ENCODE data around the gene RUNX3. TPM values are rescaled to one million over a fixed set of nuclear protein-coding genes. Genes with fewer than 3 reads are reported as not detected.

The RUNX3 gene
- polyA plus RNA-seq, 3 donors = 4.4 to 27.9 (median 6.7) TPM

DNA sequence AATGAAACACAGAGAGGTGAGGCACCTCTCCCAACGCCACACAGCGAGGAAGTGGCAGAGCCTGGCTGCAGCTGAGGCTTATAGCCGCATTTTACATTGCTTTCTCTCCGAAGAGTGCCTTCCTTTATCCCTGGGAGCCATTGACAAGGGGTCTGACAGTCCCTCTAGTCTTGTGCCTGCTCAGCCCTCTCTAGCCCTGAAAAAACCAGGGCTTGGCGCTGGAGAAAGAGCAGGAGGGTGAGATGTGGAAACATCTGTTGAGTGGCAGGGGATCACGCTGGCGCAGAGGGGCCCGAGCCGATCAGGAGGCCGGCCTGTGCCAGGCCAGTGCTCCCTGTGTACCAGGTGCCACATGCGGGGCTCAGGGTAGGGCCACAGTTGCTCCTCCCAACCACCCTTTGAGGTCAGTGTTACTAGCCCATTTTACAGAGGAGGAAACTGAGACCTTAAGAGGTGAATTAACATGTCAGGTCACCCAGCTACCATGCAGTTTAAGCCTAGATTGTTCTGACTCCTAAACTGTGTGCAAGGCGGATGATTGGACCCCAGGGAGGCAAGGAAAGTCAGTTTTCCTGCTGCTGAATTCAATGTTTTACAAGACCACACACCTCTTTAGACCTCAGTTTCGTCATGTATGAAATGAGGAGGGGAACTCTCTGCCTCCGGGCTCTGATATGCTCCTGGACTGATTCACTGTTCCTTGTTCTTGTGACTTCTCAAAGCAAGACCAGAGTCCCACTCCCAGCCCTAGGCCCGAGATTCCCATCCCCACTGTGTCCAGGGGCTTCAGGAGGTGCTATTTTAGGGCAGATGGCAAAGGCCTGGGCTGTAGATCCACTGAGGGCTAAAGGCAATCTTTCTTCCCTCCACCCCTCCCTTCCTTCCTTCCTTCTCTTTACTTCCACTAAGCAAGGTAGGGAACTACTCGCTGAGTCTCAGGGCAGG, 28.0 kb upstream of the RUNX3 start:
- Mint-ChIP-seq H3K27ac (peak overlapping the region in 5 of 7 donors; percentile 18 to 76 (median 73)), H3K4me3 (no peak overlapping the region), H3K9me3 (peaks cover 0 to 2% (median 0%) of the 10 kb centered on the region in 7 donors), H3K36me3 (peaks cover 0 to 7% of the 10 kb centered on the region in 2 donors), H3K4me1 (peaks cover 47% of the 10 kb centered on the region), H3K27me3 (ENCODE audit: low read depth in 3 of 3) (peaks cover 3 to 12% (median 6%) of the 10 kb centered on the region in 3 donors)
- no peak overlapping the region for H3K4me2 ChIP-seq (replicated peaks; ENCODE audit: extremely low read depth, low read length, poor library complexity, severe bottlenecking)
- no peak overlapping the region for H3K9ac ChIP-seq (ENCODE audit: insufficient read depth, low read length, poor library complexity, severe bottlenecking)
- intact Hi-C loops (cut with micrococcal nuclease) = no loop called here
- peak in 1 of 3 donors; percentile 23 for DNase-seq
- H3K27ac ChIP-seq (ENCODE audit: low read depth in 1 of 2, low read length in 2 of 2) = no peak overlapping the region
- no peaks in the 10 kb centered on the region for H3K79me2 ChIP-seq (ENCODE audit: insufficient read depth, low read length)
- no peaks in the 10 kb centered on the region for H4K20me1 ChIP-seq (ENCODE audit: insufficient read depth, low read length)
- no peaks in the 10 kb centered on the region for H3K9me3 ChIP-seq (replicated peaks in 1 of 2; ENCODE audit: control insufficient read depth in 1 of 2, insufficient read depth in 1 of 2, low read length in 2 of 2)
- H2AFZ ChIP-seq (ENCODE audit: insufficient read depth, low read depth, low read length, poor library complexity, severe bottlenecking) = no peak overlapping the region
- 96% methylated on average over 11 of the region's 16 CpGs for WGBS (ENCODE audit: insufficient coverage)
- TF ChIP-seq, protein P1, sequence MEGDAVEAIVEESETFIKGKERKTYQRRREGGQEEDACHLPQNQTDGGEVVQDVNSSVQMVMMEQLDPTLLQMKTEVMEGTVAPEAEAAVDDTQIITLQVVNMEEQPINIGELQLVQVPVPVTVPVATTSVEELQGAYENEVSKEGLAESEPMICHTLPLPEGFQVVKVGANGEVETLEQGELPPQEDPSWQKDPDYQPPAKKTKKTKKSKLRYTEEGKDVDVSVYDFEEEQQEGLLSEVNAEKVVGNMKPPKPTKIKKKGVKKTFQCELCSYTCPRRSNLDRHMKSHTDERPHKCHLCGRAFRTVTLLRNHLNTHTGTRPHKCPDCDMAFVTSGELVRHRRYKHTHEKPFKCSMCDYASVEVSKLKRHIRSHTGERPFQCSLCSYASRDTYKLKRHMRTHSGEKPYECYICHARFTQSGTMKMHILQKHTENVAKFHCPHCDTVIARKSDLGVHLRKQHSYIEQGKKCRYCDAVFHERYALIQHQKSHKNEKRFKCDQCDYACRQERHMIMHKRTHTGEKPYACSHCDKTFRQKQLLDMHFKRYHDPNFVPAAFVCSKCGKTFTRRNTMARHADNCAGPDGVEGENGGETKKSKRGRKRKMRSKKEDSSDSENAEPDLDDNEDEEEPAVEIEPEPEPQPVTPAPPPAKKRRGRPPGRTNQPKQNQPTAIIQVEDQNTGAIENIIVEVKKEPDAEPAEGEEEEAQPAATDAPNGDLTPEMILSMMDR (IDR thresholded peaks at IDR 0.05) = no peak
- H3K4me3 ChIP-seq (replicated peaks in 1 of 3; ENCODE audit: low read depth in 2 of 3, low read length in 3 of 3) = no peak overlapping the region
- no peaks in the 10 kb centered on the region for H3K36me3 ChIP-seq (replicated peaks in 1 of 2; ENCODE audit: control insufficient read depth in 1 of 2, insufficient read depth in 2 of 2, low read length in 2 of 2)
- H3K27me3 ChIP-seq (ENCODE audit: control insufficient read depth in 2 of 2, insufficient read depth in 2 of 2, low read length in 2 of 2) = no peaks in the 10 kb centered on the region
- H3K4me1 ChIP-seq (ENCODE audit: control insufficient read depth in 1 of 2, insufficient read depth in 2 of 2, low read length in 2 of 2) = peaks cover 45 to 48% of the 10 kb centered on the region in 2 donors

DNA sequence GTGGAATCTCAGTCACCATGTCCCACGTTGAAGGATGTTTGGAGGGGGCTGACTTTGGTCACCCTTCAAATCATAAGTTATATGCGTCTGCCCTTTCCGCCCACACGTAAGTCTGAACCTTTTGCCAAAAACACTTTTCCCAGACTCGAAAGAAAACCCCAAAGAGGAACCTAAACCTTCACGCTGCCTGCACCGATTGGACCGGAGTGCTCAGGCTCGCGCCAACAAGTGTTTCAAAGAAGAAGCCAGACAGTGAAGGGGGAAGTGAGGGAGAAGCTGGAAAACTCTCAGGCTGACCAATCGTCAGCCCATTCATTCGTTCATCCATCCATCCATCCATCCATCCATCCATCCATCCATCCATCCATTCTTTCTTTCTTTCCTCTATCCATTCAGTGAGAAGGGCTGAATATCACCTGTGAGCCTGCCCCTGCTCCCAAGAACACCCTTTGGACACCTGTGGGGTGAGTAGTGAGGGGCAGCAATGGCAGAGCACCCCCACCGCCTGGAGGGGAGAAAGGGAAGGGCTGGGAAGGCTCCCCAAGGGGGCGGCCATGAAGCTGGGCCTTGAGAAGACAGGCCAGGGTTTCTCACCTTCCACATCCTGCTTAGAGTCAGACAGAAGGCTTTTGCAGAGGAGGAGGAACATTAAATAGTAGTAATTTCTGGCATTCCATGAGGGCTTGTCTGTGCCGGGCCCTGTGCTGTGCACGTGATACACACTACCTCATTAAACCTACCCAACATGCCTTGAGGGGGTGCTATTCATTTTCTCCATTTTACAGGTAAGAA, 27.1 kb upstream of the RUNX3 start:
- TF ChIP-seq, protein P1 (IDR thresholded peaks at IDR 0.05) = no peak
- no peaks in the 10 kb centered on the region for H3K79me2 ChIP-seq (ENCODE audit: insufficient read depth, low read length)
- peaks cover 0 to 7% of the 10 kb centered on the region in 2 donors for H3K36me3 Mint-ChIP-seq
- DNase-seq = peak; percentile 65 to 83 (median 81)
- H3K4me3 Mint-ChIP-seq = peak overlapping the region in 1 of 2 donors; percentile 78
- H3K4me3 ChIP-seq (replicated peaks in 1 of 3; ENCODE audit: low read depth in 2 of 3, low read length in 3 of 3) = no peak overlapping the region
- peak overlapping the region in 5 of 7 donors; percentile 70 to 92 (median 81) for H3K27ac Mint-ChIP-seq
- H3K36me3 ChIP-seq (replicated peaks in 1 of 2; ENCODE audit: control insufficient read depth in 1 of 2, insufficient read depth in 2 of 2, low read length in 2 of 2) = no peaks in the 10 kb centered on the region
- H3K27me3 ChIP-seq (ENCODE audit: control insufficient read depth in 2 of 2, insufficient read depth in 2 of 2, low read length in 2 of 2) = no peaks in the 10 kb centered on the region
- no peak overlapping the region for H2AFZ ChIP-seq (ENCODE audit: insufficient read depth, low read depth, low read length, poor library complexity, severe bottlenecking)
- intact Hi-C loops (cut with micrococcal nuclease) = no loop called here
- H3K27ac ChIP-seq (ENCODE audit: low read depth in 1 of 2, low read length in 2 of 2) = peak overlapping the region in 1 of 2 donors; percentile 39
- peaks cover 3 to 9% (median 8%) of the 10 kb centered on the region in 3 donors for H3K27me3 Mint-ChIP-seq (ENCODE audit: low read depth in 3 of 3)
- H3K9ac ChIP-seq (ENCODE audit: insufficient read depth, low read length, poor library complexity, severe bottlenecking) = no peak overlapping the region
- peaks cover 52% of the 10 kb centered on the region for H3K4me1 Mint-ChIP-seq
- no peaks in the 10 kb centered on the region for H4K20me1 ChIP-seq (ENCODE audit: insufficient read depth, low read length)
- no CpG with 5 or more reads among the region's 16 CpGs for WGBS (ENCODE audit: insufficient coverage)
- peak overlapping the region; percentile 8 for H3K4me2 ChIP-seq (replicated peaks; ENCODE audit: extremely low read depth, low read length, poor library complexity, severe bottlenecking)
- peaks cover 0 to 2% (median 0%) of the 10 kb centered on the region in 7 donors for H3K9me3 Mint-ChIP-seq
- H3K9me3 ChIP-seq (replicated peaks in 1 of 2; ENCODE audit: control insufficient read depth in 1 of 2, insufficient read depth in 1 of 2, low read length in 2 of 2) = no peaks in the 10 kb centered on the region
- H3K4me1 ChIP-seq (ENCODE audit: control insufficient read depth in 1 of 2, insufficient read depth in 2 of 2, low read length in 2 of 2) = peaks cover 48% of the 10 kb centered on the region in 2 donors
